Measurements from ENCODE around the gene DAPP1.

DAPP1 gene

DNA sequence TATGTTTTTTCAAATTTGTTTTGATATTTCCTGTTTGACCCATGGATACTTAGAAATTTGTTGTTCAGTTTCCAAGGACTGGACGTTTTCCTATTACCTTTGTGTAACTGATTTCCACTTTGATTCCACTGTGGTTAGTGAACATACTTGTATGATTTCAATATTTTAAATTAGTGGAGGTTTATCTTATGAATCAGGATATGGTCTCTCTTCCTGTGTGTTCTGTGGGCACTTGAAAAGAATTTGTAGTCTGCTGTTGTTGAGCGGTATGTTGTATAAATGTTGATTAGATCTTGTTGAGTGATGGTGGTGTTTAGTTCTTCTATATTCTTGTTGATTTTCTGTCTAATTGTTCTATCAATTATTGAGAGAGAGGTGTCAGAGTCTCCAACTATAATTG, 98.8 kb downstream of the DAPP1 start:
- DNase-seq (ENCODE audit: low read depth in 2 of 2) = no peak

DNA sequence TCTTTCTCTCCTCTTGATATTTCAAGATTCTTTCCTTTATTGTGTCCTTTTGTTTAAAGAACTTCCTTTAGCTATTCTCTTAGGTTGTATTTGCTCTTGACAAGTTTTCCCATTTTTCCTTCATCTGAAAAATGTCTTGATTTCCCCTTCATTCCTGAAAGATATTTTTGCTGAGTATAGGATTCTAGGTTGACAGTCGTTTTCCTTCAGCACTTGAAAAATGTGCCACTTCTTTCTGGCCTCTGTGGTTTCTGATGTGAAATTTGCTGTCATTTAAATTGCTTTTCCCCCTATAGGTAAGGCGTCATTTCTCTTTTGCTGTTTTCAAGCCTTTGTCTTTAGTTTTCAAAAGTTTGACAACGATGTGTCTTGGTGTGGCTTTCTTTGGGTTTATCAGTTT, 100.9 kb downstream of the DAPP1 start:
- DNase-seq (ENCODE audit: low read depth in 2 of 2) = no peak

DNA sequence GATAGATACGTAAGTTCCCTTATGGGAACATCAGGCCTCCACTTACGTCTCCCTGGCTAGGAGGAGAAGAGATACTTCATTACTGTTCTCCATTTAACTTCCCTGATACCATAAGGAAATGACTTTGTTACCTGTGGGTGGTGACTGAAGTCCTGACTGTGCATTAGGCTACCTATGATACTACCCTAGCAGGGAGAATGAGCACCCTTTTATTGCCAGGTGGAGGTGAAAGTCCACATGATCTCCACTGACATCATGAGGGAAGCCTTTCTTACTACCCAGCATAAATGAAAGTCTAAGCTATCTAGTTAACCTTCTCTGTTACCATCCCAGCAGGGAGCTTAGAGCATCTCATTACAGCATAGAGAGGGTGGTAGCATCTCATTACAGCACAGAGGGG, 102.0 kb downstream of the DAPP1 start:
- no peak for DNase-seq (ENCODE audit: low read depth in 2 of 2)
